HG02798 (cell line): ENCODE measurements around the gene RNH1.

Source experiments
- ATAC-seq: cut with Tn5 transposase; IDR thresholded peaks from one replicate; pipeline ENCODE4 v1.9.1; 2021; ENCODE audit warnings: mild to moderate bottlenecking; ENCODE audit not compliant: unreplicated experiment, poor library complexity

RNH1 gene

GRCh38 chr11:461626-462025, 45.4 kb downstream of the RNH1 start:
- ATAC-seq, result no peak

GRCh38 chr11:460331-461199, 46.5 kb downstream of the RNH1 start:
- ATAC-seq, result no peak

- no peak for ATAC-seq
Measured at GRCh38 chr11:459511-460220, 47.4 kb downstream of the RNH1 start.

- ATAC-seq, result no peak
Measured at GRCh38 chr11:457111-457760, 49.8 kb downstream of the RNH1 start.

- ATAC-seq, result no peak
Measured at GRCh38 chr11:456533-456932, 50.5 kb downstream of the RNH1 start.

- no peak for ATAC-seq
Measured at GRCh38 chr11:455566-456147, 51.4 kb downstream of the RNH1 start.

- ATAC-seq, result no peak
Measured at GRCh38 chr11:454801-455565, 52.1 kb downstream of the RNH1 start.

GRCh38 chr11:454043-454442, 53.0 kb downstream of the RNH1 start:
- no peak for ATAC-seq

GRCh38 chr11:453564-453963, 53.5 kb downstream of the RNH1 start:
- no peak for ATAC-seq

- no peak for ATAC-seq
Measured at GRCh38 chr11:452916-453527, 54.0 kb downstream of the RNH1 start.

- ATAC-seq, result no peak
Measured at GRCh38 chr11:452203-452744, 54.8 kb downstream of the RNH1 start.

GRCh38 chr11:451738-452137, 55.3 kb downstream of the RNH1 start:
- ATAC-seq, result no peak

GRCh38 chr11:450809-451451, 56.1 kb downstream of the RNH1 start:
- ATAC-seq, result peak; percentile 1

GRCh38 chr11:449889-450808, 56.9 kb downstream of the RNH1 start, which contains the start of gene PTDSS2:
Gene PTDSS2 (plus strand): TSS chr11:450279. CDS start chr11:450456, 177 bp downstream.
- peak; percentile 81 for ATAC-seq

GRCh38 chr11:447923-448731, 58.9 kb downstream of the RNH1 start:
- ATAC-seq, result peak; percentile 59

GRCh38 chr11:446891-447290, 60.2 kb downstream of the RNH1 start:
- ATAC-seq, result no peak
